HG02763 (cell line): Measurements from ENCODE around the gene RBM17.
"Not testable (repeated sequence)": the region's sequence is repeated elsewhere in the genome, so short reads cannot be mapped to it uniquely, and the experiment has no call there.

Experiments
- ATAC-seq: cut with Tn5 transposase; IDR thresholded peaks from one replicate; pipeline ENCODE4 v1.9.1; 2021; ENCODE audit warnings: mild to moderate bottlenecking, moderate library complexity; ENCODE audit not compliant: unreplicated experiment

RBM17 gene

GRCh38 chr10:6088721-6089333 lies at the start of gene RBM17:
Gene RBM17, plus strand, starts transcription at chr10:6089034. Its CDS starts 8,032 bp downstream, at chr10:6097066.
- peak; percentile 91 for ATAC-seq

- no peak for ATAC-seq
These were observed 49.1 kb upstream of the RBM17 start for GRCh38 chr10:6039711-6040110.

GRCh38 chr10:6040205-6040604 lies 48.6 kb upstream of the RBM17 start:
- no peak for ATAC-seq

GRCh38 chr10:6043377-6043776 lies 45.5 kb upstream of the RBM17 start:
- not testable (repeated sequence) for ATAC-seq

GRCh38 chr10:6044060-6044459 lies 44.8 kb upstream of the RBM17 start:
- ATAC-seq, result no peak

- ATAC-seq, result no peak
These were observed 44.0 kb upstream of the RBM17 start for GRCh38 chr10:6044751-6045313.

GRCh38 chr10:6045314-6045848 lies 43.5 kb upstream of the RBM17 start:
- no peak for ATAC-seq

GRCh38 chr10:6045878-6046772 lies 42.7 kb upstream of the RBM17 start:
- no peak for ATAC-seq

GRCh38 chr10:6046773-6047611 lies 41.8 kb upstream of the RBM17 start:
- ATAC-seq, result no peak

GRCh38 chr10:6047847-6048246 lies 41.0 kb upstream of the RBM17 start:
- ATAC-seq, result no peak

- ATAC-seq, result no peak
These were observed 40.4 kb upstream of the RBM17 start for GRCh38 chr10:6048281-6049030.

- ATAC-seq, result no peak
These were observed 39.8 kb upstream of the RBM17 start for GRCh38 chr10:6049031-6049400.

- ATAC-seq, result peak; percentile 67
These were observed 37.9 kb upstream of the RBM17 start for GRCh38 chr10:6050801-6051445.

- peak; percentile 35 for ATAC-seq
These were observed 36.3 kb upstream of the RBM17 start for GRCh38 chr10:6052247-6053221.

GRCh38 chr10:6053303-6053702 lies 35.5 kb upstream of the RBM17 start:
- no peak for ATAC-seq

- ATAC-seq, result no peak
These were observed 34.8 kb upstream of the RBM17 start for GRCh38 chr10:6053816-6054631.

GRCh38 chr10:6054884-6055283 lies 34.0 kb upstream of the RBM17 start:
- no peak for ATAC-seq

- ATAC-seq, result no peak
These were observed 32.9 kb upstream of the RBM17 start for GRCh38 chr10:6055929-6056328.
